NCI-H1694 treated with DMSO at 0.1 percent for 48 hours (cell line): Measurements from ENCODE around the gene CNPY1.

Source experiments
- DNase-seq: peaks from one replicate; lab custom pipeline; 2025; lab: John Stamatoyannopoulos, UW

CNPY1 gene

GRCh38 chr7:155466814-155467733 is 79.3 kb downstream of the CNPY1 start:
- DNase-seq: no peak

- no peak for DNase-seq
Observed at GRCh38 chr7:155466142-155466813, 80.1 kb downstream of the CNPY1 start.

- no peak for DNase-seq
Observed at GRCh38 chr7:155465761-155466141, 80.6 kb downstream of the CNPY1 start.

- DNase-seq: no peak
Observed at GRCh38 chr7:155464948-155465739, 81.2 kb downstream of the CNPY1 start.

GRCh38 chr7:155464183-155464582 is 82.2 kb downstream of the CNPY1 start:
- no peak for DNase-seq

GRCh38 chr7:155463114-155463811 is 83.1 kb downstream of the CNPY1 start:
- DNase-seq: no peak

GRCh38 chr7:155462163-155462735 is 84.1 kb downstream of the CNPY1 start:
- DNase-seq: no peak

- DNase-seq: no peak
Observed at GRCh38 chr7:155461631-155462030, 84.7 kb downstream of the CNPY1 start.

- no peak for DNase-seq
Observed at GRCh38 chr7:155460926-155461613, 85.3 kb downstream of the CNPY1 start.

GRCh38 chr7:155459700-155460461 is 86.5 kb downstream of the CNPY1 start:
- no peak for DNase-seq

- DNase-seq: no peak
Observed at GRCh38 chr7:155458878-155459699, 87.3 kb downstream of the CNPY1 start.

GRCh38 chr7:155458111-155458877 is 88.1 kb downstream of the CNPY1 start, which contains the start of gene EN2:
Gene EN2 (plus strand): TSS chr7:155458129. CDS start chr7:155458378, 249 bp downstream.
- no peak for DNase-seq

- no peak for DNase-seq
Observed at GRCh38 chr7:155457544-155458110, 88.7 kb downstream of the CNPY1 start.

- no peak for DNase-seq
Observed at GRCh38 chr7:155456738-155457543, 89.4 kb downstream of the CNPY1 start.

GRCh38 chr7:155455776-155456737 is 90.3 kb downstream of the CNPY1 start:
- no peak for DNase-seq

GRCh38 chr7:155455132-155455693 is 91.1 kb downstream of the CNPY1 start:
- DNase-seq: no peak
